Measurements from ENCODE around the gene FOXI2.

The FOXI2 gene

DNA sequence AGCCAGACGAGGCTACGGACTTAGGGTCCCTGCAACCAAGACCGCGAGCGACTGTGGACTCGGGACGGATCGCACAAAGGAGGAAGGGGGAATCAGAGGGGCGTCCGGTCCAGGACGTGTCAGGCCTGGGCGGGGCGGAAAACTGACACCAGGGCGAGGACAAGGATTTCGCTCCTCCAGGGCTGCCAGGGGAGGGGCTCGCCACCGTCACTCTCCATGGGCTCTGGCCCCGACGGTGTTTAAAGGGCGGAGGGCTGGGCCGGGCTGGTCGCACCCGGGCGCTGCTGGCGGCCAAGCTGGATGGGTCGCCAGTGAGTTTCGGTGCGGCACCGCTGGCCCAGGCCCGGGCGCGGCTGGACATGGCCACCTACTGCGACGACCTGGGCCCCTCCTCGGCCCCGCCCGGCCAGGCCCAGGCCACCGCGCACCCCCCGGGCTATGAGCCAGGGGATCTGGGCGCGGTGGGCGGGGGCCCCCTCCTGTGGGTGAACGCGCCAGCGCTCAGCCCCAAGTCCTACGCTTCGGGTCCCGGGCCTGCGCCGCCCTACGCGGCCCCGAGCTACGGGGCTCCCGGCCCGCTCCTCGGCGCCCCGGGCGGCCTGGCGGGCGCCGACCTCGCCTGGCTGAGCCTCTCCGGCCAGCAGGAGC is at the start of gene FOXI2:
Gene FOXI2, plus strand, starts transcription at position 271 of the 648 bp plus-strand sequence. Its CDS starts 89 bp downstream, at position 360.
- DNase-seq = no peak

DNA sequence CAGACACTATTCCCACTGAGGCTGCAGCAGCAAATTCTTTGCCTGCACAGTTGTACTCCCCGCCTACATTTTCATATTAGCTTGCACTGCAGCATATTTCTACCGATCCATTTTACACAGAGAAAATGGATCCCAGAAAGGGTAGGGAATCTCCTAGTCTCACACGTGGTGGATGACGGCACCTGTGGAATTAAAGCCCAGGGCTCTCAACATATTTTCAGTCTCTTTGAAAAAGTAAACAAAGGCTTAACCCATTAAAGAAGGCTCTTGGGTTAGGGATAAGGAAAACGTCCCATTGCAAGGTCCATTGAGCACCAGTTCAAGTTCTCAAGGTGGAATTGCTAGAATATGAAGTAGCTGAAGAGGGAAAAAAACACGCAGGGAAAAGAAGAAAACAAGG is 49.4 kb upstream of the FOXI2 start:
- DNase-seq = no peak

DNA sequence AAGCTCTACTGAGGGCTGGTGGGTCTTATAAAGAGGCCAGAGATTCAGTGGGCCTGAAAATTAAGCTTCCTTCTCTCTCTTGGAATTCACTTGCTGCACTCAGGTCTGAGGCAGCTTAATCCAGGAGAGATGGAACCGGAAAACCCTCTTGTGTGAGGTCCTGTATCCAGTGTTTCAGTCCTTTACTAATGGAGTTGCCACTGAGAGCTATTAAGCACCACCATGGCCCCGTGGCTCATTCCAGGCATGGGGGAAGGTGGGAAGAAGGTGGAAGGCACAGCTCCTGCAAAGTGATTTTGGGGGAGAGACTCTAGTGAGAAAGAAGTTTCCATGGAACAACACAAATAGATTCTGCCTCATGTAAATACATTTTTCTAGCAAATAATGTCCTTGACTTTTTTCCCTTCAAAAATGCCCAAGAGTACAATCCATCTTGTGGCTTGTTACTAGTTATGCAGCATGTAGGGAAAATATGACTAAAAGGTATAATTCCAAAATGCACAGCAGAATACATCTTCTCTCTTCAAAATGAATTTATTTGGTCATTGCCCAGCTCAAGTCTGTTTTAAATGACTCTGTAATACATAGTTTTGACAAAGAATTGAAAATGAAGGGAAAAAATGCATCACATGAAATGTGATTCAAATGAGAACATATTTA is 46.7 kb upstream of the FOXI2 start:
- DNase-seq = no peak

DNA sequence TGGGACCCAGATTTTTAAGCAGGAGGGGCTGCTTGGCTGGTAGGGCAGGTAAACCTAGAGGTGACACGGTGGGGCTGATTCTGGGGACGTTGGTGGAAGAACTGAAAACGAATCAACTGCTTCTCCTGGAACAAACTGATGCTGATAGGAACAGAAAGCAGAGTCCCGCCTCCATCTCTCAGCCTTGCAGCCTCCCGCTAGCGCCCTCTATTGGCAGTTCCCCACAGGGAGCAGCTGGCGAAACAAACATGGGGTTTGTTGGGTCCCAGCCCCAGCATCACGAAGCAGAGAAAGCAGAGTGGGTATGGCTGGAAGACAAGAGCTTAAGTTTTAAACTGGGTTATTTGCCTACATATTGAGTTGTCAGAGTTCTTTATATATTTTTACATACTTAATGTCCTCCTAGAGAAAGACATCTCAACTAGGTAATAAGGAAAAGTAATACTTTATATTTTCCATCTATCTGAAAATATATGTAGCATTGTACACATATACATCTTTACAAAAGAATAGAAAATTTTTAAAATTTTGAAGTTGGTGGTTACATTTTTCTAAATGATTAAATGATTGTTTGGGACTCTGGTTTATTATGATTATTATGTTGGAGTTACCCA is 42.3 kb upstream of the FOXI2 start:
- DNase-seq = no peak

DNA sequence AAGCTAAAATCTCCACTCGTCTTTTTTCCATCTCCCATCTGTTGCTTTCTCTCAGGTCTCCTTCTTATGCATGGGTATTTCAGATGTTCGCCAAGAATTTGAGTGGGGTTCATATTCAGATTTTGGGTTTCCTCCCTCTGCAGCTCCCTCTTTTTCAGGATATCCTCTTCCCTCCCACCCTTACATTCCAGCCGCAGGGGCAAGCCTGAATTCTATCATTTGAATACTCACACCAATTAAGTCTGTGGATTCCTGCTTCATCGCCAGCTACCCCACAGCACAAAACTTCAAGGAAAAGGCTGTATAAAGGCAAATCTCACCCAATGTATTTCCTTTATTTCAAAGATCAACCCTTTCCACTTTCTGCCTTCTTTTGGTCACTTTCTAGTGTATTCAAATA is 41.6 kb upstream of the FOXI2 start:
- no peak for DNase-seq

DNA sequence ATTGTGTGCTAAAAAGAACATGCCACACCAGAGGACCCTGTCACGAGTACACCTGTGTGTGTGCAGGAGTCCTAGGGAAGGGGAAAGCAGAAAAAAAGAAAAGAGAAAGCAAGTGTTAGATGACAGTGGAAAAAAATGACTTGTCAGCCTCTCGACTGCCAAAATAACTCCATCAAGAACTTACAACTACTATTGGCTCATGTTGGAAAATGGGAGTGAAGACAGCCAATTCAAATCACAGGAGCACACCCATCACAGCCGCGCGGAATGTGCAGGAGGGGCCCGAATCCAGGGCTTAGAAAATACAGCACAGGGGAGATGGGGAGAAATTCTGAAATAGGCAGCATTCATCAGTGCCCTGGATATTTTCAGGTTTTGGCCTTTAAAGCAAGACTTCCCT is 38.1 kb upstream of the FOXI2 start:
- no peak for DNase-seq

DNA sequence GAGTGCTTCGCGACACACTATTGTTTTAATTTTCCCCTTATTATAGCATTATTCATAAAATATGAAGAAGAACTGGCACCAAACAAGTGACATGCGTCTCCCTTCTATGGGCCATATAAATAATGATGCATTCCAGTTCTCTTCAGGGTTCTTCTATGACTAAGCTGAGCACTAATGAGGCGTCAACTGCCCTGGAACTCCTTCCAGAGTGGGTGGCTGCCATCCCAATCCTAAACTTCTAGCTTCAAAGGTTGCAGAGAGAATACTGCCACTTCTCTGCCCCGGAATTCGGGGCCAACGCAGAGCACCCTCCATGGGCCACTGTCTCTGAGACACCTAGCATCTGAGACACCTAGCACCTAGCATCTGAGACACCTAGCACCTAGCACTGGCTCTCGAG is 37.7 kb upstream of the FOXI2 start:
- no peak for DNase-seq

DNA sequence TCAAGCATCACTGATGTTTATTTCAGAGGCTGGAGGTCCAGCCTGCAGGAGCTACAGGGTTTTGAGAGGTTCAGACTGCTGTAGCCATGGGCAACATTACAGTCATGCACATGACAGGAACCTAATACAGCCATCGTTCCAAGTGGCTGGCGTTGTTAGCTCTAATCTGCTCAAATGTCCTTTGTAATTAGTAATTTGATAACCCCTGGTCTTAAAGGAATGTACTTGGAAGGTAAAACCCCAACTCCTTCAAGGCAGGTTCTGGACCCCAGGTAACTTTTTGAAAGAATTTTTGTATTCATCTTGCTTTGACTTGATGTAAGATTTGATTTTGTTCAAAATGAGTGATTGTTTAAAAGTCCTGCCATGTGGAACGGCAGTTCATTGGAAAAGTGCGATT is 34.7 kb upstream of the FOXI2 start:
- DNase-seq = no peak

DNA sequence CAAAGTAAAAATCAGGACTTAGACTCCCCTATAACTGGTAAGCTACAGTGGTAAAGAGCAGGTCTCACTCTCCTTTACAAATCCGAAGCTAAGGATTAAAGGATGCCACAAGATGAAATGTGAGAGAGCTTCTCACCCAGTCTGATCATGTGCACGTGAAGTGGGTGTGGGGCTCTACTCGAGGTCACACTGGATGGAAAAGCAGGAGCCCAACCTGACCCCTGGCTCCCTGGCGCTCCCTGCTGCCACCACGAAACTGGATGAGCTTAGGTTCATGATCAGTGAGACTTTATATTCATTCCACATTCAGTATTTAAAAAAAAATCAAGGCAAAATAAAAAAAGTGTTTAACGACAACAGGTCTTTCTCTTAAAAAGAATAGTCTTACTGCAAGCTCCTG is 21.7 kb upstream of the FOXI2 start:
- no peak for DNase-seq

DNA sequence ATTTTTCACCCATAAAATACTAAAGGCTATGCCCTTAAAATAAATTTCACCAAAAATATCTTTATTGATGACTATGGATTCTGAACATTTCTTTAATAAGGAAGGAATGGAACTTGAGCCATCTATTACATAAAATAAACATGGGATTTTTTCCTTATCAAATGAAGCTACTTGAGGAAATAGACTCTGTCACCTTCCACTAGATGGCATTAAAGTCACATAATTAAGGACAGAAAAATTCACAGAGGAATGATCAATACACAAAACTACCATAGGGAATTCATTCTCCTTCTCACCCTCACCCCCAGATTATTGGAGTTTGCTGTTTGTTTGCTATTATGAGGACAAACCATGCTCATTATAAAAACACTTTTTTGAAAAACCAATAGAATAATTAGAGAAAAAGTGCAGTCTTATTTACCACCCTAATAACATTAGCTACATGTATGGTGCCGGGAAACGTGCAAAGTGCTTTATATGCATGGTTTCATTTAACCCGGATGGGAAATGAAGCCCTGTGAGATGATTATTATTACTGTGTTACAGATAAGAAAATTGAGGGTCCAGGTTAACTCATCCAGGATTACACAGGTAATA is 21.1 kb upstream of the FOXI2 start:
- DNase-seq = peak in 1 of 58 donors; percentile 9

DNA sequence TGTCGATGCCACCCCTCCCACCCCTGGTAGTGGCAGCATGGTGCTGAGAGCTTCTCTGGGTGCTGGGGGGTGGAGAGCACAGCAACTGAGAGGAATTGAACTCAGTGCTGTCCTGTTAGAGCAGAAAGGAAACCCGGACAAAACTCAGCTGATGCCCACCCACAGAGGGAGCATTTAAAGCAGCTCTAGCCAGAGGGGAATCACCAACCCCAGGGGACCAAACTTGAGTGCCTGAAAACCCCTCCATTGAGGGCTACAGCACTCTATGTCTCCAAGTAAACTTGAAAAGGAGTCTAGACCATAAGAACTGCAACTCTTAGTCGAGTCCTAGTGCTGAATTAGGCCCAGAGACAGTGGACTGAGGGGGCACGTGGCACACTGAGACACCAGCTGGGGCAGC is 16.8 kb upstream of the FOXI2 start:
- no peak for DNase-seq

DNA sequence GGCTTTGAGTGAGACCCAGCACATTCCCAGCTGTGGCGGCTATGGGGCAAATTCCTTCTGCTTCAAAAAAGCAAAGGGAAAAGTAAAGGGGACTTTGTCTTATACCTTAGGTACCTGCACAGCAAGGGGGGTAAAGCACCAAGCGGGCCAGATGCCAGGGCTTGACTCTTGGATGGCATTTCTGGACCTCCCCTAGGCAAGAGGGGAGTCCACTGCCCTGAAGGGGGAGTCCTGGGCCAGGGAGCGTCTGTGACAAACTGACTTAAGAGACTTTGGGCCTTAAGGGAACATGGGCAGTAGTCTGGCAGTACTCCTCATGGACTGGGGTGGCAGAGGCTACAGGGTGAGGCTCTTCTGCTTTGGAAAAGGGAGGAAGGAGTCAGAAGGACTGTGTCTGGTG is 16.1 kb upstream of the FOXI2 start:
- no peak for DNase-seq

DNA sequence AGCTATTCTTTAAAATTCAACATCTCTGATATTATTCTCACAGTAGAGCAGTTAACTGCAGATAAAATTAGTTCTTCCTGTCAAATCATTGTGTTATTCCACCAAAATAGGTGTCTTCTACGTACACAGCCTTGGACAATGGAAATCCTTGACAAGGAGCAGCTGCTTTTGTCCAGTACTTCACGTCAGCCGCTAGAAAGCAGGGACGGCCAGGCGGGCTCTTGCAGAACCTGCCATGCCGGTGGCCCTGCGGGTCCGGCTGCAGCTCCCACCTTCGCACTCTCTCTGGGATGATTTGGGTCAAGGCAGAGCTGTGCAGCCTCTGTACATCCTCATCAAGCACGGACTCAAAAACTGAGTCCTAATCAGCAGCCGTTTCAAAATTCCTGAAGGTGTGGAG is 2.2 kb upstream of the FOXI2 start:
- DNase-seq = no peak

DNA sequence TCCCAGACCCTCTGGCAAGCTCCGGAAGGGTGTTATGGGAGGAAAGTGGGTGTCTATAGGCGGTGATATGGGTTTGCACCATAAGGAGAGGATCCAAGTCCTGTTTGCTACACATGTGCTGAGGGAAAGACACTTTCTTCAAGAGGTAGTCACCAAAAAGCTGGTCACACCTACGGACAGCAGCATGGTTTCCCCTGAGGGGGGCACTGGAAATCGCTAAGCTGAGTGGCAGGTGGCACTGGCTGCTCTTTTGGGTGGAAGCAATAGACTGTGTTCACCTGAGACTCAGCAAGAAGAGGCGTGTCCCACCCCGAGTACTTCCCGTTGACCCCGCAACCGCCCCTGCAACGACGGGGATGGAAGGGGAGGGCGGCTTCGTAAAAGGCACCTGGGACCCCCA is 1.8 kb upstream of the FOXI2 start:
- no peak for DNase-seq

DNA sequence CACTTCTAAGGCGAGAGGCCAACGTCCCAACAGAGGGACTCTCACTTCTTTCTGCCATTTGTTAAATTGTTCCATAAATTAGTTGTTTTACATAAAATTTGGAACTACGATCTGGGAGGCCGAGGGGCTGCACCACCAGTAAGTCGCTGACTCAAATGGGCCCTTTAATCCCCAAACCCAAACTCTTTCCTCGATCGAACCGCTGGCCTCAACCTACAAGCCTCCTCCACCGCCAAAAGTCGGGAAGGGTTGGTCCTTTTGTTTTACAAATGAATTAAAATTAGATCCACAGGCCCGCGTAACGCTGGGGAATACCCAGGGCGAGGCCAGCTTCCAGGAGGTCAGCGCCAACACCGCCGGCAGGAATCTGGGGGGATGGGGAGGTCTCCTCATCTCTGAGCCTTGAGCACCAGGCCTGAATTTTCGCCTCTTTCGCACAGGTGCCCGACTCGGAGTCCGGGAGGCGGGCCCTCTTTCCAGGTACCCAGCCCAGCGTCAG is 1.2 kb upstream of the FOXI2 start:
- no peak for DNase-seq

DNA sequence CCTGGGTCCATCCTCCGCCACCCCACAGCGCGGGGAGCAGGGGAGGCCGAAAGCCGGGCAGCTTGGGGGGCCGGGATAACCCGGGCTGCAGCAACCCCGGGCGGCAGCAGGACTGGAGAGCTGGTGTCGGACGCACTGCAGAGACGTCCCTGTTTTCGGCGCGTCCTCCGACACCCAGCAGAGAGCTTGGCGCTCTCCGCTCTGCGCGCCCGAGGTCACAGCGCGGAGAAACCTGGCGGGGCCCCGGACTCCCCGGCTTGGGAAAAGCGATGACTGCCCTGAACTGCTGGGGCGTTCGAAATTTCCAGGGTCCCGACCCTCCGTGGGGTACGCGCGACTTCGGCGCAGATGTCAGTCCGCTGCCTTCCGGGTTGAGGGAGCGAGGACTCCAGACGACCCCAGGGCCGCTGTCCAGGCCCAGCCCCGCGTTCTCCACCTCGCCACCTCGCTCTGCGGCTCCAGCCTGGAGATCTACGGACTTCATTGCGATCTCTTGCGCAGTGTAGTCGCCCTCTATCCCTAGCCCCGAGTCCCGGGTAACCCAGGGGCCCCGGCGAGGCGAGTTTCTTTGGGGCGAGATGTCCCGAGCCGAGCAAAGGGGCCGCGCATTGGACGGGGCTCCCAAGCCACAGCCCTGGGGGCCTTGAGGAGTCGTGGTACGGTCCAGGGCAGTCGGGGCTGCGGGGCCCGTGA is 617 bp upstream of the FOXI2 start:
- no peak for DNase-seq

DNA sequence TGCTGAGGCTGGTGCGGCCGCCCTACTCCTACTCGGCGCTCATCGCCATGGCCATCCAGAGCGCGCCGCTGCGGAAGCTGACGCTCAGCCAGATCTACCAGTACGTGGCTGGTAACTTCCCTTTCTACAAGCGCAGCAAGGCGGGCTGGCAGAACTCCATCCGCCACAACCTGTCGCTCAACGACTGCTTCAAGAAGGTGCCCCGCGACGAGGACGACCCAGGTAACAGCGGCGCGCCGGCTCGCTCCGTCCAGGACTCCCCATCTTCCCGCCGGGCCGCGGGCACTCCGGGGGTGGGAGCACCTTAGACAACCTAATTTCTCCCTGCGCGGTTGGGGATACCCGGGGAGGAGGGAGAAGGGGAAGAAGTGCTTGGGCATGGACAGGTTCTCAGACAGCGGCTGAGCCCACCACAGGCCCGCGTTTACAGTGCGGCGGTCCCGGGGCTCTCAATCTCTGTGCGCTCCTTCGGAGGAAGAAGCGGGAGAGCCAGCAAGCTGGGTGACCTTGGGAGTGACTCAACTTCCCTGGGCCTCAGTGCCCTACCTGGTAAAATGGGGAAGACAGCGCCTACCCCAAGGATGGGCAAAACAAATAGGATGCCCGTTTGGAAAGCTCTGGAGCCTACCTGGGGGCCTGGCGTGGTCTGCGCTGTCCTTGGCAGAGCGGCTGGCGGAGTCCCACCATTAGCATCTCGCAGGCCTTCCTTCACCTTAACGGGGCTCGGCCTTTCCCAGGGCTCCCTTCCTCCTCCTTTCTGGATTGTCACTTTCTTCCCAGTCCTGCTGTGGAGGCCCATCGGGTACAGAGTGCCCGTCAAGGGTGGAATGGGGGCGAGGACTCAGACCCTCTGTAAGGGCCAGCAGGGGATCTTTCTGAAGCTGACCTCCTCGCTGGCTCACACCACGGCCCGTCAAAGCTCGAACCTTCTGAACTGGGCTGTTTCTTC is 852 bp downstream of the FOXI2 start:
- no peak for DNase-seq

DNA sequence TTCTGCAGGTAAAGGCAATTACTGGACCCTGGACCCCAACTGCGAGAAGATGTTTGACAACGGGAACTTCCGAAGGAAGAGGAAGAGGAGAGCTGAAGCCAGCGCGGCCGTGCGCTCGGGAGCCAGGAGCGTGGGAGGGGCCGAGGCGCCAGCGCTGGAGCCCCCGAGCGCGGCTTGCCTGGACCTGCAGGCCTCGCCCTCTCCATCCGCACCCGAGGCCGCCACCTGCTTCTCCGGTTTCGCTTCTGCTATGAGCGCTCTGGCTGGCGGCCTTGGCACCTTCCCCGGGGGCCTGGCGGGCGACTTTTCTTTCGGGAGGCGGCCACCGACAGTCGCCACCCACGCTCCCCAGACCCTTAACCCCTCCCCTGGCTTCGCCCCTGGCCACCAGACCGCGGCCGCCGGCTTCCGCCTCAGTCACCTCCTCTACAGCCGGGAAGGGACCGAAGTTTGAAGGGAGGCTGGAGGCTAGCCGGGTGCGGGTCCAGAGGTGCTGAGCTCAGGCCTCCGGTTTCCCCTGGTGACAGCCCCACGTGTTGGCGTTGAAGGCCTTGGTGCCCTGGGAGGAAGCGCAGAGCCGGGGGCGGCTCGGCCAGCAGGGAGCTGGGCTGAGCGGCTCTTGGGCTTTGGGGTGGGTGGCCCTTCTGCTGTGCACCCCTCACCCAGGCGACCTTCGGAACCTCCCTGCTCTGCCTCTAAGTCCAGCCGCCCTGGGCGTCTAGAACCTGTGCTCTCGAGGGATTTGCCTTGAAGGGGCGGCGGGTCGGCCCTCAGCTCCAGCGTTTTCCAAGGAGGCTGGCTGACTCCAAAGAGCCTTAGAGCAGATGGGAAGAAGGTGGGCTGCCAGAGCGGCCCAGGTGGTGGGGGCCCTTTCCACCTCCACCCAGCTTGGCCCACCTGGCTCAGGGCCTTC is 1.8 kb downstream of the FOXI2 start:
- no peak for DNase-seq

DNA sequence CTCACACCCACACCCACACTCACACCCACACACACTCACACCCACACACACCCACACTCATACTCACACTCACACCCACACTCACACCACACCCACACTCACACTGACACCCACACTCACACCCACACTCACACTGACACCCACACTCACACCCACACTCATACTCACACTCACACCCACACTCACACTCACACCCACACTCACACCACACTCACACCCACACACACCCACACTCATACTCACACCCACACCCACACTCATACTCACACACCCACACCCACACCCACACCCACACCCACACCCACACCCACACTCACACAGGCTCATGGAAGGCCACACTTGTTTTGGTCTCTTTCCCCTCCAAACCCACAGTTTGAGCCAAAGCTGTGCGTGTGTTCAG is 2.9 kb downstream of the FOXI2 start:
- DNase-seq = no peak

DNA sequence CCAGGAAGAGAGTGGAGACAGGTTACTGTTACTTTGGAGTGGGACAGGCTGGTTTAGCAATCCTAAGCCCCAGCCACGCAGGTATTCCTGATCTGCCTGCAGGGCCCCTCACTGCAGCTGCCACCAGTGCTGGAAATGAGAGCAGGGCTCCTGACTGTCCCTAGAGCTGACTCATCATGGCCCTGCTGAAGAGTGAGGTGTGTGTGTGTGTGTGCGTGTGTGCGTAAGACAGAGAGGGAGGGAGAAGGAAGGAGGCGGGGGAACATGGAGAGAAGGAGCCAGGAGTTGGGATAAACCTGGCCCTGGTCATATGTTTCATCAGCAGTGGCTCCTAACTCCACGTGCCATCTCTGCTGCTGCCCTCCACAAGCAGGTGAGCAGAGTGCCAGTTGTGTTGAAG is 3.6 kb downstream of the FOXI2 start:
- no peak for DNase-seq
